NK-92 (cell line): Measurements from ENCODE around the gene AFF1.

Experiments used
- DNase-seq: peaks from one replicate; lab custom pipeline; 2025; ENCODE audit not compliant: unreplicated experiment; lab: John Stamatoyannopoulos, UW

The AFF1 gene

DNA sequence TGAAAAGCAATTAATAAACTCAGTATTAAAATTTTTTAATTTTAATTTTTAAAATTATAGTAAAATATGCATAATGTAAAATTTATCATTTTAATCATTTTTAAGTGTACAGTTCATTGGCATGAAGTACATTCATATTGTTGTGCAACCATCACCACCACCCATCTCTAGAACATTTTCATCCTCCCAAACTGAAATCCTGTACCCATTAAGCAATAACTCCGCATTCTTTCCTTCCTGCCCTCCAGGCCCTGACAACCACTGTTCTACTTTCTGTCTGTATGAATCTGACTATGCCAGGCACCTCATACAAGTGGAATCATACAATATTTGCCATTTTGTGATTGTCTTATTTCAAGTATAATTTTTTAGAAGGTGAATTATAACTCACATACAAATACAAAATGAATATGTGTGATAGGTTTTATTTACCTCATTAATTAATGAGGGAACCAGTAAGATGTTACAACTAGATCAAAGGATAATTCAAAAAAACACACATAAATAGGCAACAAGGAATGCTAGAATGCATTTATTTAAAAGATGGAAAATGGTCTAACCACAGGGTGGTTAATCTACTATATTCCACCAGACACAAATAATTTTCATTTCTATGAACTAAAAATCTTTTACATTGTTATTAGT is 13.1 kb upstream of the AFF1 start:
- no peak for DNase-seq

DNA sequence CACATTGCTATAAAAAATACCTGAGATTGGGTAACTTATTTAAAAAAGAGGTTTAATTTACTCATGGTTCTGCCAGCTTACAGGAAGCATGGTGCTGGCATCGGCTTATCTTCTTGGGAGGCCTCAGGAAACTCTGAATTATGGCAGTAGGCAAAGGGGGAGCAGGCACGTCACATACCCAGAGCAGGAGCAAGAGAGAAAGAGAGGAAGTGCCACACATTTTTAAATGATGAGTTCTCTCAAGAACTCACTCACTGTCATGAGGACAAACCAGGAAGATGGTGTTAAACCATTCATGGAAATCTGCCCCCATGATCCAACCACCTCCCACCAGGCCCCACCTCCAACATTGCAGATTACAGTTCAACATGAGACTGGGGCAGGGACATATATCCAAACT is 10.0 kb upstream of the AFF1 start:
- DNase-seq = no peak

DNA sequence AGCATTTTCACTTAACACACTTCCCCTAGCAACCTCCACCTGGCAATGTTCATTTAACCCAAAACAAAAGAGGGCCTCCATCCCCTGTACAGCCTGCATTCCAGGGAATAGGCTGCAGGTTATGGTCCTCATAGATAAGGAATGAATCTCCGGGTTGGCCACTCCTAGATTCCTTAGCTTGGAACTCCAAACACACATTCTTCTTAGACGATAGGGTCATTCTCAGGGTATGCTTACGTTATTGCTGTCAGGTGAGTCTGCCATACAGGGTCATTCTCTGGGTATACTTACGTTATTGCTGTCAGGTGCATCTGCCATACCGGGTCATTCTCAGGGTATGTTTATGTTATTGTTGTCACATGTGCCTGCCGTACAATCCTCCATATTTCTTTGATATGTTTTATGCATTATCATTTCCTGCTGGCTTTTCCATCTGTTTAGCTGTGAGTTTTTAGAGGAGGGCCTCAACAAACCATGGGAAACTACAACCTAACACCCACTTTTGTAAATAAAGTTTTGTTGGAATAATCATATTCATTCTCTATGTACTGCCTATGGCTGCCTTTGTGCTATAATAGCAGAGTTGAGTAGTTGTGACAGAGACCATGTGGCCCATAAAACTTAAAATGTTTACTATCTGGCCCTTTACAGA is 8.2 kb upstream of the AFF1 start:
- DNase-seq = no peak

DNA sequence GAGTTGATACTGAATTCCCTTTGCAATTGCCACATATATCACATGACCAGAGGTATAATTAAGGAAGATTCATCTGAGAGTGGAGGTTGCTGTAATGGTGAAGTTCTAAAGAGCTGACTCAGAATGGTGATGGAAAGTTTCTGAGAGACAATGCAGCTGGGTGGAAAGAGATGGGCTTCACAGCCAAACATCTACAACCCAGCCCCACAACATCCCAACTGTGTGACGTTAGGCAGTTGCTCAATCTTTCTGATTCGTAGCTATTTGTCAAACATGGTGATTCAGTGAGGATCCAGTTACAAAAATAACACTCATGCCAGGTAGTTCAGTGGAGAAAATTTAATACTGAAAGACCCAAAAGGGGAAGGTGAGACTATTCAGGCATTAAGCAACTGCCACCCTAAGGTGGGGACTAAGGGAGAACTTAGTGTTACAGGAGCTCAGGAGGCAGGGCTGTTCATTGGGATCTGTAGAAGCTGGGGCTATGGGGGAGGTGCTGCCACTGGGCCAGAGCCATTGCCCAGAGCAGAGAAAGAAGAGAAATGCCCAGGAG is 6.9 kb upstream of the AFF1 start:
- DNase-seq = no peak

DNA sequence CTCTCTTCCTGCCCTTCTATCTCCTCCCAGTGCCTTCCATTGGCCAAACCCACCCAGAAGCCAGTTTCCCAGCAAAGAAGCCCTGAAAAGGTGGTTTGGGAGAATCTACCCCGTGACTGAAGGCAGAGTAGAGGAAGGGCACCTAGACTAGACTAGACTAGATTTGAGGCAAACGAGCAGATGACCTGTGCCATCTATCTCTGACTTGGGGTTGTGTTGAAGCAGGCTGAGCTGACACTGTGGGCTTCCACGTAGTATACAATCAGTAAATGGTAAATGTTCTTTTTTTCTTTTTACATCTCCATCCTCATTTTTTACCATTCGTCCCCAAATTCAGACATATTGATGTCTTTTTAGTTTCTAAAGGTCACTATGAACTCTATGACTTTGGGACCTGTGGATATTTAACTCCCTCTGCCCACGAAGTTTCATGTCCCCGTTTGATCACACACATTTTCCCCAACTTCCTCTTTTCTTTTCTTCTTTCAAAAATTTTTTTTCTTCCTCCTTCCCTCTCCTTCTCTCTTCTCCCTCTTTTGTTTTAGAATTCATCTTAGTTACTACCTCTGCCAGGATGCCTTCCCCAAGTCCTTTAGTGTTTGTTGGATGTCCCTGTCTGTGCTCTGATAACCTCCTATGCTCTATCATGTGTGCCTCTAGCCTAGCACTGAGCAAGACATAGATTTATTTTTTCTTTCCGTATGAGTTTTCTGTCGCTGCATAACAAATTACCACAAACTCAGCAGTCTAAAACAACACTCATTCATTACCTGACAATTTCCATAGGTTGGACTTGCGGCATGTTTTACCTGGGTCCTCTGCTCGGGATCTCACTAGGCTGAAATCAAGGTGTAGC is 6.2 kb upstream of the AFF1 start:
- no peak for DNase-seq

DNA sequence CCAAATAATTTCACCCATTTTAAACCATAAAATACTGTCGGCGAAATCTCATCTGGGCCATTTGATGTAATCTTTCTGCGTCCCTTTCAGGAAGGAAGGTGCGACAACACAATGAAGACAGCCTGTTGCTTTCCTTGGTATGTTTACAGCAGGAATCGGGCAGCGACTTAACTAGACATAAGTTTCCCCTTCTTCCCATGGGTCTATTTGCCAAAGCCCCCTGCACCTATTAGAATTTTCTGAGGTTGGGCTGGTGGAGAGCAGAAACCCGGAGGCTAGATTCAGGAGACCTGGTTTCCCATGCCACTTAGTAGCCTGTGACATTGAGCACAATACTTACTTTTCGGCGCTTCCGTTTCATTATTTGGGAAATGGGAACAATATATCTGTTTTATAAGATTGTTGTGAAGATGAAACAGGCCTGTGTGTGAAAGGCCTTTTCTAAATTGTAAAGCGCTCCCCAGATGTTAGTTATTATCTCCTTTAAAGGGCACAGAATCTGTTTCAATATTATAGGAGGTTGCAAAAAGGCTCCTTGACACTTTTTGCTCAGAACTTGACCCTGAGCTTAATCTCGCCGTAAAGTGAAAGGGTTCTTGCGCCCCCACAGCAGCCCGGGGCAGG is 552 bp upstream of the AFF1 start:
- no peak for DNase-seq

DNA sequence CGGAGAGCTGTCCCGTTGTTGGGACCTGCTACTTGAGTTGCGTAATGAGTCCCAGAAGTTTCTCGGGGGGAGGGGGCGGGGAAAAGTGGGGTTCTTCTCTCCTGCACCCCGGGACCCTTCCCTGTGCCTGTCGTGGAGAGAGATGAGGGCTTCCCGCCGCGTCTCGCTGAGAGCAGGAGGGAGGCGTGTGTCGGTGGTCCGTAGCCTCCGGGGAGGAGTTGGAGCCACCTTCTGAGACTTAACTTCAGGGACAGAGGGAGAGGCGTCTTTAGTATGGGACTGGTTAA is 698 bp downstream of the AFF1 start:
- DNase-seq = no peak

DNA sequence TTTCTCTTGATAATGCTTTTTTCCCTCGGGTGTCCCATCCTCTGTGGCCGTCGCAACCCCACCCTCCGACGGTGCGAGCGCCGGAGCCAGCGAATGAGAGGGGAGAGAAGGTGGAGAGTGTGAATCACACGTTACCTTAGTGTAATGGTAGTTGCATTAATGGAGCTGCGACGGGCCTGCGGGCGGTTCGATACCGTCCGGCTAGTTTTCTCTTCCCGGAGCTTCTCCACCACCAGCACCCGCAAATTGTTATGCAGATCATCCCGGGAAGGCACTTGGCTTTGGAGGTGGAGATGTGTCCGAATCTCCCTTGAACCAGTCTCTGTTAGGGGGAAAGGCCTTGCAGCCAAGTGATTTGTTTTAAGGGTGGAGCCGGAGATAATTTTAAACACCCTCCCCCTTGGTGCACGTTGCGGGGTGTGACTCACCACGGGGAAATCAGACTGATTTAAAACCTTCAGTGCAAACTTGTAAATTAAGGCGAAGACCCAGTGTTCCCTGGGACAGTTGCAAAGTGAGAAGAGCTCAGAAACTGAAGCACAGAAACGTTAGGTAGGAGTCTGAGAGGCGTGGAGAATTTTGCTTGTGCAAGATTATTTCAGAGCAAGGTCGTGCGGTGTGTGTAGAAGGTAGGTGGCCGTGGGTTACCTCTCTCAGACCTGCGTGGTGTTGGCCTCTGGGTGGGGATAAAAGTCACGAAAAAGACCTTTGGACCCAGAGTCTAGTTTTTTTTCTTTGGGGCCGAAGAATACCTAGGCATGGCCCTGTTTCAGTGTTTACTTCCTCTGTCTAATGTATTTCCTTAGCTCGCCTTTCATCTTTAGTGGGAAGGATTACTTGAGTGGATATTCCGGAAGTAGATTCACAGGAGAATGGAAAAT is 1.3 kb downstream of the AFF1 start:
- no peak for DNase-seq

DNA sequence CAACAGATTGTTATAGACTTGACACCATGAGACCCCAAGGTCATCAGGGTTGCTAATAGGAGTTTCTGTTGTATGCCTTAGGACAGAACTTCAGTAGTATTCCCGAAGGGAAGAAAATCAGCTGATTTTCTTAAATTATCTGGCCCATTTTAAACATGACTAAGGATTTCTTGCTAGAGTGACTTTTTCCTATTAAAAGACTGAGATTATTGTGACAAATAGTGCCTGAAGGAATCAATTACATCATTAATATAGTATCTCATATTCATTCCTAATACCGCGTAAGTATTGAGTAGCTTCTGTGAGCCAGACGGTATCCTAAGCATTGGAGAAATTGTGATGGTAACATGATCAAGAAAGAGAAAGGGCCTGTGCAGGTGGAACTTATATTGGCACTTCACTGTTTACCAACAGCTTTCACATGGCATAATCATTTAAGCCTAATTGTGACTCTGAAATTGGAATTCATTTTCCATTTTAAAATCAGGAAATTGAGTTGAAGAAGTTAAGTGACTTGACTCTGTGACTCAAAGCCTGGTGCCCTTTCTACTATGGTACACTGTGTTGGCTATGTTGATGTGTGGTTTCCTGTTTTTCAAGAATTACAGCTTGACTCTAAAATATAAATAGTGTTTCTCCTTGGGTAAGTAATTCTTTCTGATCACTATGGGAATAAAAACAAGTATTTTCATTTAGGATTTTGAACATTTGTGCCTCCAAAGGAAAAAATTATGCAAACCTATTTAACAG is 4.1 kb downstream of the AFF1 start:
- no peak for DNase-seq

DNA sequence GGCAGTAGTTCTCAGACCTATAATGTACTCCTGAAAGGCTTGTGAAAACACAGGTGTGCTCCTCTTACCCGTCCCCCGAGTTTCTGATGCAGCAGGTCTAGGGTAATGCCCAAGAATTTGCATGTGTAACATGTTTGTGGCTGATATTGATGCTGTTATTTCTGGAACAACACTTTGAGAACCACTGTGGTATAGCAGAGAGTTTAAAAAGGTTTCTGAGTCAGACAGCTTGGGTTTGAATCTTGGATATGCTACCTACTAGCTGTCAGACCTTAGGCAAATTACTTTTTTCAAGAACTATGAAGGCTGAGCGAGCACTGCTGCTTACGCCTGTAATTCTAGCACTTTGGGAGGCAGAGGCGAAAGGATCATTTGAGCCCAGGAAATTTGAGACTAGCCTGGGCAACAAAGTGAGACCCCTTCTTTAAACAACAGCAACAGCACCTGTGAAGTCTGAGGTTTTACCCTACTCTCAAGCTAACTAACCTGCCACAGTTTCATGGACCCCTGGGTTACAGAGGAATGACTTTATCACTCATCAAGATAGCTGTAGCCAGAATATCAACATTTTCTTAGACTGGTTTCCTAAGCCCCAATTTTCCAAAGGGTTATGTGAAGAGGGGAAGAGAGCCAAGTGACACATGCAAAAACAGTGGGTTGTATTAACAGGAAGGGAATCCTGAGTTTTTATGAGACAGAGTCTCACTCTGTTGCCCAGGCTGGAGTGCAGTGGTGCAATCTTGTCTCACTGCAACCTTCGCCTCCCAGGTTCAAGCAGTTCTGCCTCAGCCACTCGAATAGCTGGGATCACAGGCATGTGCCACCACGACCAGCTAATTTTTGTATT is 5.1 kb downstream of the AFF1 start:
- no peak for DNase-seq

DNA sequence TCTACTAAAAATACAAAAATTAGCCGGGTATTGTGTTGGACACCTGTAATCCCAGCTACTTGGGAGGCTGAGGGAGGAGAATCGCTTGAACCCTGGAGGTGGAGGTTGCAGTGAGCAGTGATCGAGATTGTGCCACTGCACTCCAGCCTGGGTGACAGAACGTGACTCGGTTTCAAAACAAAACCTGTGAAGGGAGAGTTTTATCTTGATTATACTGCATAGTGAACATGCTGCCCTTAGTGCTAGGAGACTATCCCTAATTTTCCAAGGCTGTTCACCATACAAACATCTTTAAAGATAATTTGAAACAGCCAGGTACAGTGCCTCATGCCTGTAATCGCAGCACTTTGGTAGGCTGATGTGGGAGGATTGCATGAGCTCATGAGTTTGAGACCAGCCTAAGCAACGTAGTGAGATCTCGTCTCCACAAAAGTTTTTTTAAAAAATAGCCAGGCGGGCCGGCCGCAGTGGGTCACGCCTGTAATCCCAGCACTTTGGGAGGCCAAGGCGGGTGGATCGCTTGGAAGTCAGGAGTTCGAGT is 6.2 kb downstream of the AFF1 start:
- DNase-seq = no peak

DNA sequence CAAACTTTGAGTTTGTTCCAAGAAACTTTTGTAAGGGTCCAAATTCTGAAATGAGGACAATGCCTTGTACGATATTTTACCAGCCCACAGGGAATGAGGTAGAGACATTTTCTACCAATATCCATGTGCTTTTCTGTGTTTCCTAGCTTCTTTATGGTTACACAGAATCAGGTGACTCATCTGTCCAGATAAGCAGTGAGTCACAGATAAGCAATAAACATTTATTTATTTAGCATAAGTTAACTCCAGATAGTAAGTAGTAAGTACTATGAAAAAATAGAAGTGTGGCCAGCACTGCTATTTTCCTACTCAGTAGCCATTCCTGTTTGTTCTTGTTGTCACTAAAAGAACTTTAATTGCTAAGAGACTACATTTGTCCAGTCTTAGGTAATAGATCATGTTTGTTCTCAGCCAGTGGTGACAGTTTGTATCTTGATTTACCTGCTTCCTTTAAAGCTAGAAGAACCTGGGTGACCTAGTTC is 7.4 kb downstream of the AFF1 start:
- DNase-seq = no peak

DNA sequence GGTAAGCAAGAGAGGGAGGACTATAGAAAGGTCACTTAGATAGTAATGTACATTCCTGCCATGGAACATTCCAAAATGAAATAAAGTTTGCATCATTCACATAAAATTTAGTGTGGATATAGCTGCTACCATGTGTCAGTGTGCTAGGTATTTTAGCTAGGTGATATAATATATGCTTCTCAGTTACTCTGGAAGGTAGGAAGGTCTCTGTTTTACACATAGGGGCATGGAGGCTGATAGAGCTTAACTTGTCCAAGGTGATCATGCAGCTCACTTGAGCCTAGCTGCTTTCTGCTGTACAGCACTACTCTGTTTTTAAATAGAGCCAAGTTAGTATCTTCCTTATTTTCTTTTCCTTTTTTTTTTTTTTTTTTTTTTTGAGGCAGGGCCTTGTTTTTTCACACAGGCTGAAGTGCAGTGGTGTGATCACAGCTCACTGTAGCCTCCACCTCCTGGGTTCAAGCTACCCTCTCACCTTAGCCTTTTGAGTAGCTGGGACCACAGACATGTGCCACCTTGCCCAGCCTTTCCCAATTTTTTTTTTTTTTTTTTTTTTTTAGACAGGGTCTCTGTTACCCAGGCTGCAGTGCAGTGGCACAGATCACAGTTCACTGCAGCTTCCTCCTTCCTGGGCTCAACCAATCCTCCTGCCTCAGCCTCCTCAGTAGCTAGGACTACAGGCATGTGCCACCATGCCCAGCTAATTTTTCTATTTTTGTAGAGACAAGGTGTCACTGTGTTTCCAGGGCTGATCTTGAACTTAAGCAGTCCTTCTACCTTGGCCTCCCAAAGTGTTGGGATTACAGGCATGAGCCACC is 10.4 kb downstream of the AFF1 start:
- DNase-seq = no peak

DNA sequence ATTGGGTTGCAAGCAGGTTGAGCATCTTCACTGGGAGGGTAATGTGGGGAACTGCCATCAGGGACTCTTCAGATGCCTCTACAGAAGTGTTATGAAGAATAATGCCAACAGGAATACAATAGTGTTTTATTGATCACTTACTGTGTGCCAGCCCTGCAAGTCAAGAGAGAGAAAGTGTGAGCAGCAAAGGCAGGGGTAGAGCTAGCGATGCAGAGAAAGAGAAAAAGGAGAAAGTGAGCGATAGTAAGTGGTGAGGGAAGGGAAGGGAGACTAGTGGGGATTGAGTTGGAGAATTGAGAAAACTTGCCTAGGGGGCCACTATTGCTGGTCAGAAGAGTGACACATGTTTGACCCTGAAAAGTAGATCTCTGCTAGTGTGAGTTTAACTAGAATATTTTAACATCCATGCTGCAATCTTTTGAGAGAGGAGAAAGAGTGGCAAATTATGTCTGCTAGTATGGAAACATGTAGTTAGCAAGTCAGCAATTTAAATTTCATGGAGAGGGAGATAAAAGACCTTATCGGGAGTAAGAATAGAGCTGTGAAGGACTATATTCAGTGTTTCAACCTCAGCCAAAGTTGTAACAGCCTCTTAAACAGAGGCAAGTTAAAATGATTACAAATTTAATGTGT is 12.2 kb downstream of the AFF1 start:
- no peak for DNase-seq

DNA sequence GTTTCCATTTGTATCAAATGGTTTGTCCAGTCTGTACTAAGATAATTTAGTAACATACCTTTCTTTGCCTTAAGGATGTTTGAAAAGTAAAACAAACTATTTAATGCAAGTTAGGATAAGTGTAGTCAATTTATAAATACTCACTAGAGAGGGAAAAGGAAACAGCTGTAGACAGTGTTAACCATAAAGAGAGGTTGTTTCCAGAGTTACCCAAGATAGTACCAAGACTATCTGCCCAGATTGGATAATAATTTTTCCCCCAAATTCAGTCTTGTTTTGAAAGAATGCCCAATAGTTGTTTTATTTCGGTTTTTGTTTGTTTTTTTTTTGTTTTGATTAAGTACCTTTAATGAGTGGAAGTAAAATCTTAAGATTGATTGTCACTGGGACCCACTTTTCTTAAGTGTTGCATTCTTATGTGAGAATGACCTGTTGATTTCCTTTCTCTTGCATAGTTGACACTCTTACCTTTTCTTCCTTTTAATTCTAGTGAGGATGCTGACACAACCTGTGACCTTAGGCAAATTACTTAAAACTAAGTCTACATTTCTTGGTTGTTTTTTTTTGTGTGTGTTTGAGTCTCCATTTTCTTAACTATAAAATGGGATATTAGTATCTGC is 12.8 kb downstream of the AFF1 start:
- DNase-seq = no peak

DNA sequence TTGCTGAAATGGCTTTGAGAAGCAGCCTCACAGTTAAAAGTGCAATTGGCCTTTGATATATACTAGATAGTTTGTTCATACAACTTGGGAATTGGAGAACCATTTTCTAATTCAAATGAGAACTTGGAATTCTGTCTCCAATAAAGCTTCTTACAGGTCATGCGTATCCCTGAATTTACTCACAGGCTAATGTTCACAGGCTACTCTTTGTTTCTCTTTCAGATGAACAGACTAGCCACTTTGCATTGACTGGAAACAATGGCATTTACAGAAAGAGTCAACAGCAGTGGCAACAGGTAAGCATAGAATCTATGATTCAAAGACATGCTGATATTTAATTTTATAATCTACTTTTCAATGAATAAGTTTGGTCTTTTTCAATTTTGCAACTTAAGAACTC is 13.5 kb downstream of the AFF1 start:
- no peak for DNase-seq
